ENCODE results near the gene PRKN.

DNA sequence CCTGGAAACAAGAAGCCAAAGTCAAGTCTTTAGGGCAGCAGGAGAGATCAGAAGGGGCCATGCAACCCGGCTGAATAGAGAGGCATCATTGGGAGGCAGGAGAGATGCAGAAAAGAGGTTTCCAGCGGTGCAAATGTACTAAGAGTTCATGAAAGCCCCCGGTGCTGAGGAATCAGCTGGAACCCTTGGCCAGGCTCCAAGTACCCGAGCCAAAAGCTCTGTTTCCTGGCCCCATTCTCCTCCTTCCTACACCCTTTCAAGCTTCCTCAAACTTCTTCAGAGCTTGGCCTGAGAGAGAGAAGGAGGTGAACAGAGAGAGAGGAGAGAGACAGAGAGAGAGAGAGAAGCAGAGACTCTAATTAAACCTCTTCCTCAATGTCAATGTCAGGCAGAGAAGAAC lies 433.5 kb downstream of the PRKN start:
- TF ChIP-seq, protein P1, sequence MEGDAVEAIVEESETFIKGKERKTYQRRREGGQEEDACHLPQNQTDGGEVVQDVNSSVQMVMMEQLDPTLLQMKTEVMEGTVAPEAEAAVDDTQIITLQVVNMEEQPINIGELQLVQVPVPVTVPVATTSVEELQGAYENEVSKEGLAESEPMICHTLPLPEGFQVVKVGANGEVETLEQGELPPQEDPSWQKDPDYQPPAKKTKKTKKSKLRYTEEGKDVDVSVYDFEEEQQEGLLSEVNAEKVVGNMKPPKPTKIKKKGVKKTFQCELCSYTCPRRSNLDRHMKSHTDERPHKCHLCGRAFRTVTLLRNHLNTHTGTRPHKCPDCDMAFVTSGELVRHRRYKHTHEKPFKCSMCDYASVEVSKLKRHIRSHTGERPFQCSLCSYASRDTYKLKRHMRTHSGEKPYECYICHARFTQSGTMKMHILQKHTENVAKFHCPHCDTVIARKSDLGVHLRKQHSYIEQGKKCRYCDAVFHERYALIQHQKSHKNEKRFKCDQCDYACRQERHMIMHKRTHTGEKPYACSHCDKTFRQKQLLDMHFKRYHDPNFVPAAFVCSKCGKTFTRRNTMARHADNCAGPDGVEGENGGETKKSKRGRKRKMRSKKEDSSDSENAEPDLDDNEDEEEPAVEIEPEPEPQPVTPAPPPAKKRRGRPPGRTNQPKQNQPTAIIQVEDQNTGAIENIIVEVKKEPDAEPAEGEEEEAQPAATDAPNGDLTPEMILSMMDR (IDR thresholded peaks at IDR 0.05 in 8 of 11, conservative IDR thresholded peaks at IDR 0.05 in 3 of 11): no peak
- TF ChIP-seq POLR2AphosphoS5 (IDR thresholded peaks at IDR 0.05) (no peak), POLR2A (IDR thresholded peaks at IDR 0.05) (no peak)
